NCI-H128 (cell line): Measurements from ENCODE around the gene SALL4.
A peak's percentile ranks its signal among the peaks of the same experiment; 100 is the strongest.
"Not testable (repeated sequence)": the region's sequence is repeated elsewhere in the genome, so short reads cannot be mapped to it uniquely, and the experiment has no call there.

Experiments used
- DNase-seq: peaks from one replicate; lab custom pipeline; 2025; ENCODE audit not compliant: unreplicated experiment; lab: John Stamatoyannopoulos, UW

Gene SALL4

DNA sequence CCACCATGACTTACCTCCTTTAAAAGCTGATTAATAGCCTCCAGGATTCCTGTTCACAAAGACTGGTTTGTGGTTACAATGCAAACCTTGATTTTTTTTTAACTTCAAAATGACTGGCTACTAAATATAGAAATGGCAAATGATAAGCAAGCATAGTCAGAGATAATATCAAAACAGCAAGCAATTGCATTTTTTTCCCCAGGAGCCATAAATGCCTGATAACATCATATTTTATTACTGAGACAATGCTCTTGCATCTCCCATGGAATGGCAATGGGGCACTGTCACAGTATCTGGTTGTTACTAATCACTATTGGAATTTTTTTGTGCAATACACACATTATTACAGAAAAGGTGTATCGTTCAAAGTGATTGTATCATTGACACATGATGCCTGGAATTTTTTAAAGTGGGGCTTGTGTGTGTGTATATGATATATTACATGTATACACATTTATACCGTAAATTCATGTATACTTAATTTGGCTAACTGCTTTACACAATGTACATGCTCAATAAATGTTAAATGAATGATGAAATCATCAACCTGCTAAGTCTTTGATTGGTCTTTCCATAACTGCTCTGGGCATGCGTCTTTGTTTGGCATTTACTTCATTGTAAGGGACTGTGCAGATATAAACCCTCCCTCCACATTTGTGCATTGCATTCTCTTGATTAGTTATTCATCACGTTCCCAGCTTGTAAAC is 980 bp upstream of the SALL4 start:
- no peak for DNase-seq

- no peak for DNase-seq
Measured at GRCh38 chr20:51801823-51802123, 548 bp downstream of the SALL4 start.

GRCh38 chr20:51801122-51801822 is 1.0 kb downstream of the SALL4 start:
- DNase-seq = no peak

DNA sequence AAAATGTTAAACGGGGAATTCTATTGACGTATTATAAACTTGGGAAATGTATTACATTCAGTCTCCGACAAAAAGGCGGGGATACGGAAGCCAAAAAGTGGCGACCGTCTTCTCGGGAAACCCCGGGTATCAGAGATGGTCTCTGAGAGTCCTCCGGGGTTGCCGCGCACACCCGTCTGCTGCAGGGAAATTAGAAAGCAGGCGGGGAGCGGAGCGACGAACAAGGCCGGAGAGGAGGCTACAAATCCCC is 1.5 kb downstream of the SALL4 start:
- no peak for DNase-seq

DNA sequence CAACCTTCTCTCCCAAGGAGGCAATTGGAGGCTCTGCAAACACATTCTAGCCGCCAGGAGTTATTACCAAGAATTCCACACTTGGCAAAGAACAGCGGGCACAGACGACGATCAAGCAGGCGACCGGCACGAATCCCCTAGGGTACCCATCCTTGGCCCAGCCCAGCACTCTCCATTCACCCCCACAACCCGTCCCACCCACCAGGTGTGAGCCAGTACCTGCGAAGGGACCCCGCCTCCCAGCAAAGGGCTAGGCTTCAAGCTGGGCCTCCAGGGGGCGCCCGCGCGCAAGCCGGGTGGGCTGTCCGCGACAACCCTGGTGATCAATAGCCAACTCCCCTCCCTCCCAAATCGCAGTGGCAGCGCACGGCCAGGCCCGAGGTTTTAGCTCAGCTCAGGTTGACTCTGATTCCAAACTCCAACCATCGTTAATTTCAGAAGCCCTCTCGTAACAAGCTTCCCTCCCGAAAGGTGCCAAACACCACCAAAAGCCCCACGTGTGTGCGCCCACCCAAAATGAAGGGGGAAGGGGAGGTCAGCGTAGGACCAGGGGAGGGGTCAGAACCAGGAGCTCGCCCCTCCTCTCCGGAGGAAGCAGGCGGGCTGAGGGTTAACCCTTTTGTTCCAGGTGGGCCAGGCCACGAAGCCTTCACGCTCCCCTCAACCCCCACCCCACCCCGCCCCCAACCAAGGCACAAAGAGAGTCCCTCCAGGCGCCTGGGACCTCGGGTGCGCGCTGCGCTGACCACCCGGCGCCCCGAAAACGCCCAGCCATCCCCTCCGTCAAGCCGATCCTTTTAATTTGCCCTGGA is 2.1 kb downstream of the SALL4 start:
- DNase-seq = peak; percentile 36

DNA sequence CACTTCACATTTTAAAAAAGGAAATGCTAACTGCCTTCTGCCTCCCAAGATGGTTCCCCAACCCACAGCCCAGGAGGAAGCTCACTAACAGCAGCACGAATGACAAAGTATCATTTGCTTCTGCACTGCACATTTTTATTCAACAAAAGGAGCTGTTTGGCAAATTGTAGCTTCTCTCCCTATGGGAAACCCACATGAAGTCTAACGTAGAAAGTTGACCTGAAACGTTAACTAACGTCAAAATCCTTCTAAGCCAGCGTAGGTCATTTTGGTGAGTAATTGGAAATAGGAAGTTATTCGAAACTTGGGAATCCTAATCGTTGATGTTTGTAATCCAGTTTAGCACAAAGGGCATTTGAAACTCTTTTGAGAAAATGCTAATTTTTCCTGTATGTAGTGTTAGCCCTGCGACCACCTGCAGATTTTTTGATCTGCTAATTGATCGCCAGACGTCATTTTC is 2.9 kb downstream of the SALL4 start:
- DNase-seq = no peak

DNA sequence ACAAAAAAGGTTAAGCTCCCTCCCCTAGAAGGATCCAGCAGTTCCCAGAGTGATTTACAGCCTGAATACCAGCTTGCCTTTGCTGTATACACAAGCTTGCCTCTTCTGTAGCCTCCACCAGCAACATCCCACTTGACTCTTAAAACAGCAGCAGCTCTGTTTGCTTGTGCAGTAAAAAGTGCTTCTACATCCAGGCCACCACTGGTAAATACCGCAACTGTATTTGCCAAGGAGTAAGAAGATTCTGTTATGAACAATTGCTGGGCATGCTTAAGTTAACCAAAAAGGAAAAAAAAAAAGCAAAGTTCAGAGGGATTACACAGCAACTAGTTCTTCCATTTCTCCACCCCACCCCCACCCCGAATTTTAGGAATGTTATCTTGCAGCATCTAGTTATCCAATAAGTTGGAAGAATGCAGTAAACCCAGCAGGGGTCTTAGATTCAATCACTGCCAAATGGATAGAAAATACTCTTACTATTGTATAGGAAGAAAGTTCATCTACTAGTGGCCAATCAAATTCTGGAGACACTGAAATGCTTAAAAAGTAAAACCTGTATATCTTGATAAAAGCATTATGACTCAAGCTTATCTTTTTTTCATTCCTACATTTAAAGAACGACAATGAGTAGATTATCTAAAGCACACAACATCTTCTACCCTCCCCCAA is 4.8 kb downstream of the SALL4 start:
- no peak for DNase-seq

GRCh38 chr20:51796340-51796739 is 6.0 kb downstream of the SALL4 start:
- no peak for DNase-seq

DNA sequence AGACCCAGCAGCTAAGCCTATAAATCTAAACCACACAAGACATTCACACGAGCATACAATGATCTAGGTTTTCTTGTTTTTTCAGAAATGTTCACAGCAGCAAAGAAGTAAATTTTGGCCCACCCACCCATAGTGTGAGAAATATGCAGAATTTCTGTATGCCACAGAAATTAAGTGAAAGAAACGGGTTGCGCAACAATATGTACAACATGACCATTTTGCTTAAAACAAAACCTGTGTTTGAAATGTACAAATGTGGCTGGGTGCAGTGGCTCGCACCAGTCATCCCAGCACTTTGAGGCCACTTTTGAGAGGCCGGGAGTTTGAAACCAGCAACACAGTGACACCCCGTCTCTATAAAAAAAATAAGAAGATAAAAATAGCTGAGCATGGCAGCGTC is 9.4 kb downstream of the SALL4 start:
- no peak for DNase-seq

DNA sequence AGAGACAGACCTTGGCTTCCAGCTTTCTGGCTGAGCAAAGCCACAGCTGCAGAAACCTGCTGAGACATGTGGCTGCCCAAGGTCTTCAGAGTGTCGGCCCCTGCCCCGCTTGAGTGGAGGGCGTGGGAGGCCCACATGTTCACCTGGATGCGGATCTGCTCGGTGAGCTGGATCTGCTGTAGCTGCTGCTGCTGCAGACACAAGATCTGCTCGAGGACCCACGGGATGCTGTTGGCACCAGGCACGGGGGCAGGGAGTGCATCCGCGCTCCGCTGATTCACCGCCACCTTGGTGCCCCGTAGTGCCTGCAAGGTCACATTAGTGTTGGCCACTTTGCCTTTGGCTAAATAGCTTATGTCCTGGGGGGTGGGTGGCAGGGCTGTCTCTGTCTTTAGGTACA is 10.7 kb downstream of the SALL4 start:
- no peak for DNase-seq

DNA sequence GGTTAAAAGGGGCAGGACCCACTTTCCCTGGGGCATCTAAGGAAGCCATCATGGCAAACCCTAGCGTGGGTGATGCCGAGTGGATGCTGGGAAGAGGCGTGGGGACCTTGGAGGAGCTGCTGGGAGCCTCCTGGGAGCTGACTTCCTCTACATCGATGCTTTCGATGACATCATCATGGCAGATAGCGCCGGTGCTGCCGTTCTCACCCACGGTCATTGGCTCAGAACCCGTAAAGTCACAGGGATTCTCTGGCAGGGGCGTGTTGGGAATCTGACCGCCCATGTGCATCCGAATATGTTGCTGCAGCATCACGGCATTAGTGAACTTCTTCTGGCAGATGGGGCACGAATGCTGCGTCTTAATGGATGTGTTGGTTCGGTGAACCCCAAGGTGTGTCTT is 12.1 kb downstream of the SALL4 start:
- no peak for DNase-seq

- no peak for DNase-seq
Measured at GRCh38 chr20:51789434-51789833, 12.9 kb downstream of the SALL4 start.

GRCh38 chr20:51788822-51789221 is 13.5 kb downstream of the SALL4 start:
- DNase-seq = no peak

GRCh38 chr20:51784299-51784698 is 18.0 kb downstream of the SALL4 start:
- no peak for DNase-seq

DNA sequence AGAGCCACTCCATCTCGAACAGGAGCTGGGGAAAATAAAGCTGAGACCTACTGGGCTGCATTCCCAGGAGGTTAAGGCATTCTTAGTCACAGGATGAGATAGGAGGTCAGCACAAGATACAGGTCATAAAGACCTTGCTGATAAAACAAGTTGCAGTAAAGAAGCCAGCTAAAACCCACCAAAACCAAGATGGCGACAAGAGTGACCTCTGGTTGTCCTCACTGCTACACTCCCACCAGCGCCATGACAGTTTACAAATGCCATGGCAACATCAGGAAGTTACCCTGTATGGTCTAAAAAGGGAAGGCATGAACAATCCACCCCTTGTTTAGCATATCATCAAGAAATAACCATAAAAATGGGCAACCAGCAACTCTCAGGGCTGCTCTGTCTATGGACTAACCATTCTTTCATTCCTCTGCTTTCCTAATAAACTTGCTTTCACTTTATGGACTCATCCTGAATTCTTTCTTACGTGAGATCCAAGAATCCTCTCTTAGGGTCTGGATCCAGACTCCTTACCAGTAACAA is 24.0 kb downstream of the SALL4 start:
- DNase-seq = not testable (repeated sequence)

DNA sequence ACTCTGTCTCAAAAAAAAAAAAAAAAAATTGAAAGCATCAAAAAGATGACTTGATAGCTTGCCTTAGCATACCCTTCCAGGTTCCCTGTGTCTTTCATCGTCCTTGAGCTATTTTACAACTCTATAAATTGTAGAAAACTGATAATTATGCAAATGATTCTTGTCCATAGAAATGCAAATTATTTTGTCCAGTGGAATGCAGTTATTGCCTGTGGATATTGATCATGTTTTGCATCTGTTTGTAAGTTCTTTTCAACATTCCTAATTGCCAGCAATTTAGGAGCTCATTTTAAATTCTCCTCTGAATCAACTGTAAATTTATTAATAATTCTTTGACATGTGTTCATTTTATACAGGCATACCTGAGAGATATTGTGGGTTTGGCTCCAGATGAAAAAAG is 27.1 kb downstream of the SALL4 start:
- no peak for DNase-seq

DNA sequence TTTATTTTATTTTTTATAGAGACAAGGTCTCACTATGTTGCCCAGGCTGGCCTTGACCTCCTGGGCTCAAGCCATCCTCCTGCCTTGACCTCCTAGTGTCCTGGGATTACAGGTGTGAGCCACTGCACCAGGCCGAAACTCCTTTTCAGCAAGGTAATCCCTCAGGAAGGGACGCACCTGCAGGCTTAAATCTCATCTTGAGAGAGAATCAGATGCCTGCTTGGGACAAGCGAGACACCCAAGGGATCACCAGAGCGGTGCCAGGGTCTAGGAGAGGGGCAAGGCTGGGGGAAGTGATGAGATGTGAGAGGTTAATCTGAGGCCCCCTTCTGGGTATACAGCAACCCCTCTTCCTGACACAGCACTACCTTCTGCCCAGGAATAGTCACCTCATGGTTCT is 30.1 kb downstream of the SALL4 start:
- DNase-seq = no peak

GRCh38 chr20:51769976-51770615 is 32.2 kb downstream of the SALL4 start:
- DNase-seq = no peak

DNA sequence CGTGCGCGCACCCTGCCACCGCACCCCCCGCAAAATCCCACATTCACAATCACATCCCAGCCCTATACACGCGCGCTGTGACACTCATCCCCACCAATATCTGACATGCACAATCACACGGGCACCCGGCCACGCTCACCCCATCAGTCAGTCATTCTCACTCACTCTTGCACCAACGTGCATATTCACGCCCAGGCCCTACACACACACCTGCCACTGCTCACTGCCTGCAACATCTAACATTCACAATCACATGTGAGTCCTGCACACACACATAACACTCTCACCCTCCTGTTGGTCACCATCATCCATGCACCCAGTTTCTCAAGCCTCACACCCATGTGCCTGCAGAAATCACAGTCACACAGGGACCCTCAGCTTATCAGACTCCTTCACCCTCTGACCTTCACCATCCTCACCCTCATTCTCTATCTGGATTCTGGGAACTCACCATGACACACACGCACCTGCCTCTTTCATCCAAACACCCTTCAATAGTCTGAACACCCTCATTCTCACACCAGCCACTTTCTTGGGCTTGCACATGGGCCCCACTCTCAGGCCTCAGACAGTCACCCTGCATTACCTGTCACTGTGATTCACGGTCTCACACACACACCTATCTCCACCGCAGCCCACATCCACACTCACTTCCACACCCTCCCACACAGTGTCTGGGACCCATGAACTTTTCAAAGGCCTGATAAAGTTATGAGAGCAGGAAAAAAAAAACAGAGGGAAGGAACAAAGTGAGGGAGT is 33.4 kb downstream of the SALL4 start:
- DNase-seq = no peak
